NCI-H187 (cell line): ENCODE results near the gene THRB.
"Not testable (repeated sequence)": the region's sequence is repeated elsewhere in the genome, so short reads cannot be mapped to it uniquely, and the experiment has no call there.

Experiments used
- DNase-seq, 2 experiments: peaks; one replicate each; lab custom pipeline; 2025; lab: John Stamatoyannopoulos, UW

THRB gene

DNA sequence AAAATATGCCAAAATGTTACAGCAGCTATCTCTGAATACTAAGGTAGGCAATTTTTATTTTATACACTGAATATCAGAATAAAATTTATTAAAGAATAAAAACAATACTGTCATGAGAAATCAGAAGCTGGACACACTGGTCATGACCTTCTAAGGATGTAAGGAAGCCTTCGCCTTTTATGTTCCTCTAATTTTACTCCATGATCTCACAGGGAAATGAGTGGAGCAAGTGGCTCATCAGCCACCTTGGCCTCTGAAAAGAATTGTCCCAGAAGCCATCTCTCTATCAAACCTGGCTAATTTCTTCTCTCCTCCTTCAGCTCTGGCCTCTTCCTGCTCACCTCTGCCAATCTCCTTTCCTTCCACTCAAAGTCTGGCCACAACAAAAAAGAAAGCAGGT is 48.6 kb downstream of the THRB start:
- DNase-seq = no peak

DNA sequence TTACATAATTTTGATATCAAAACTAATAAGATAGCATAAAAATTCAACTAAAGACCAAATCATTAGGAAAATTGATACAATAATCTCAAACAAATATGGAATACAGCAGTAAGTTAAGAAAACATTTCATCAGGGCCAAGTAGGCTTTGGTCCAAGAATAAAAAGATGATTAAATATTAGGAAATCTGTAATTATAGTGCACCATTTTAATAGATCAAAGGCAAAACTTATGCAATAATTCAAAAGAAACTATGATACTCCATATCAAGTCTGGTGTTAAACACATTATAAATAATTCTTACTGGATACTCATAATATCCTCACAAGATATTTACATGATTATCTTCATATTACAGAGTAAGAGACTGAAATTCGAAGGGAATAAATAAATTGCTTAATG is 51.2 kb downstream of the THRB start:
- DNase-seq = no peak

DNA sequence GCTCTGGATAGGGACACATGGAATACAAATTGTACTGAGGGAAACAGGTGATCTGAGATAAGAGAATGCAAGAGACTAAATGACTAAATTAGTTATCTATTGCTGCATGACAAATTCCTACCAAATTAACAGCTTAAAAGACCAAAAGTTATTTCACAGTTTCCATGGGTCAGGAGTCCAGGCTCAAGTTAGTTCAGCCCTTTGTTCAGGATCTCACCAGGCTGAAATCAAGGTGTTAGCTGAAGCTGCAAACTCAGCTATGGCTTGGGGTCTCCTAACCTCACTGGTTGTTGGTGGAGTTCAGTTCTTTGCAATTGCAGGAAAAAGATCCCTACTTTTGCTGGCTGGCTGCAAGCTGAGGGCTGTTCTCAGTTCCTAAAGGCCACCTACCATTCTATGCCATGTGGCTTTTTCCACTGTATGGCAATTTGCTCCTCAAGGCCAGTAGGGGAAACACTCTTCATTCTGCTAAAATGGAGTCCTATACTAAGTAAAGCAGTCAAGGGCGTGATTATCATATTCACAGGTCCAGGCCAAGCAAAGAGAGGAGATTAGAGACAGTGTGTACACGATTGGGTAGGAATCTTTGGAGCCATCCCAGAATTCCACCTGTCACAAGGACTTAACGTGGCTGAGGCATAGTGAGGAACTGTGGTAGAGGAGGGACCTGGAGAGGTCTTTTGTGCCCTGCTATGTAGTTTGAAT is 53.7 kb downstream of the THRB start:
- no peak for DNase-seq

DNA sequence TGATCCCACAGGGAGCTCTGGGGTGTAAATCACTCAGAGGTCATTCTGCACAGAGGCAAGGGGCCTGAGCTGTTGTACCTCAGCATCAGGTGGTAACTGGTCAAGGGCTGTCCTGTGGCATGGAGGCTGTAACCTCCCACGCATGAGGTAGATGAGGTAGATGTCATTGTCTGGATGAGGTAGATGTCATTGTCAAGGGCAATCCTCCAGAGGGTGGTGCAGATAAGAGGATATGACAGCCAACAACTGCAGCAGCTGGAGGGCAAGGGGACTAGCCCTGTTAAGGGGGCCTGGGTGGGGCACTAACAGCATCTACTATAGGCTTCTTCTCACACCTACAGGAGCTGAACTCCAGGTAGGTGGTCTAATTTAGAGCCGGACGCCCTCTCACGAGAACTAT is 55.6 kb downstream of the THRB start:
- DNase-seq = no peak

DNA sequence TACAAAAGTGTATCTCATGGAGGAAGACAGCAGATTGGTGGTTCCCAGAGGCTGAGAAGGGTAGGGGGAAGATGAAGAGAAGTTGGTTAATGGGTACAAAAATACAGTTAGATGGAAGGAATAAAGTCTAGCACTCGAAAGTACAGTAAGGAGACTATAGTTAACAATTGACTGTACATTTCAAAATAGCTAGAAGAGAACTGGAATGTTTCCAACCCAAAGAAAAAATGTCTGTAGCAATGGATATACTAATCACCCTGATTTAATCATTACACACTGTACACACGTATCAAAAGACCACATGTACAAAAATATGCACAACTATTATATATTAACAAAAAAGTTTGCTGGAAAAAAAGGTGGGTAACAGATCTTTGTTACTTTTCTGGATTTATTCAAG is 57.3 kb downstream of the THRB start:
- DNase-seq = no peak

DNA sequence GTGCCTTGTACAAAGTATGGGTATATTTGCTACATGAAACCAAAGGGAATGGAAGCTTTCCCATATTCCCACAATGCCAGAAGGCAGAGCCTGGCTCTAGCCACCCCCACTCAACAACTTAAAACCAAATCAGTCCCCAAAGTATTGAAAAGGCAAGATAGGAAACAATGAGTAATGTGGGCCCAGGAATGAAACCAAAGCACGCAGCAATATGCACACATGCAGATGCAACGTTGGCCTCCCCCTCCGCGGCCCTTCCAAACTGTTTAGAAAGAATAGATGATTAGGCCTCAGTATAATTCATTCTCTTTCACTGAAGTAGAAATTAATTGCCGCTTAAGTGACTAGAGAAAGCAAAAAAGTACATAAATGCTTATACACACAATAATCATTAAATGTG is 59.1 kb downstream of the THRB start:
- no peak for DNase-seq

DNA sequence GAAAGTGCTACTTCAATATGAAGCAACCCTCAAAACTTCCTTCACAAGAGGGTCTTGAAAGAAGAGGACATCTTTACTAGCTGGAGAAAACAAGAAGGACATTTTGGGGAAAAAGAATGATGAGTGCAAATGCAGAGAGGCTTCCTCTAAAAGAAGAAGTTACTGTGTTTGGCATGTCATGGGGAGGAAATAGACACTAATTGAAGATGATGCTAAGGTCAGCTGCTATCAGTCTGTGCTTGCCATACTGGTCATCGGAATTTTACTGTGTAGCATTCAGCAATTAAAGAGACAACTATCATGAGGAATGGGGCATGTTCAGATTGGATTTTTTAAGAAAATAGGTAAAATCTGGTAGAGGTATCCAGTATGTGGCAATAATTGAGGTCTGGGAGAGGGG is 60.0 kb downstream of the THRB start:
- DNase-seq = no peak

DNA sequence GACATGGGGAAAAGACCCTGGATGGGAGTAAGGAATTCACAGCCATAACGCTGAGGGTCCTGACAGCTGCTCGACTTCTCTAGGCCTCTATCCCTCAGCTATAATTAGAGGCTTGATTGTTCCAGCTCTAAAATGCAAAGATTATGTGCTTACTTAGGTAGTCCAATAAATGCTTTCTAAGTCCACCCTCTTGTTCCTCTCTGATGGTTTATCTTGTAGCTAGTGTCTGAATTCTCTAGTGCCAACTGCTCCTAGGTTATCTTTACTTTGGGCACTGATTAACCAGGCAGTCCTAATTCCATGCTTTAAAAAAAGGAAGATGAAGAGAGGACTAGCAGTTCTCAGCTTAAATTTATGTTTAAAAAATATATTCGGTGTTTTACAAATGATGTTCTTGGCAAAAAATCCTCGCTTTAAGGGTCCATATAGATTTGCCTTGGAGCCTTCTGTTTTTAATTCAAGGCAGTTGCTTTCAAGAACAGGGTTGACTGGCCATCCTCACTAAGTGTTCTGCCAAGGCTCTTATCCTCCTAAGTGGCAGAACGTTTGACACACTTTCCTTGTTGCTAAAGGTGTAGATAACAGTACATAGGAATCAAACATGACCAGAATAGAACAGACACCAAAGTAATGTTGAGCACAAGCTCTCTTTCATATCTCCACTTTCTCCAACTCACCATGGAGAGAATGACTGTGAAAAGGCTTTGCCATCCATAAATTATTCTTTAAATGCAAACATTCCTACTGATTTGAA is 60.6 kb downstream of the THRB start:
- no peak for DNase-seq

DNA sequence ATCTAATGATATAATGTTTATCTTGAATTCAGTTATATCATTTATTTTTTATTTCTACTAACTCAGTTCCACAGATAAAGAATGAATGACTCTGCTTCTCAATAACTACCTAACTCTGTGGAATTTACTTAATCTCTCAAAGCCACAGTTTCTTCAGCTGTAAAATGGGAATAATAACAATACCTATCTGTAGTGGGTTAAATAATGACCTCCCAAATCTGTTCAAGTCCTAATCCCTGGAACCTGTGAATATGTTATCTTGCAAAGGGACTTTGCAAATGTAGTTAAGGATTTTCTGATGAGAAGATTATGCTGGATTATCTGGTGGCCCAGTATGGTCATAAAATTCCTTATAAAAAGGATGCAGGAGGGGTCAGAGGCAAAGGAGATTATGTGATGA is 61.7 kb downstream of the THRB start:
- DNase-seq = no peak

DNA sequence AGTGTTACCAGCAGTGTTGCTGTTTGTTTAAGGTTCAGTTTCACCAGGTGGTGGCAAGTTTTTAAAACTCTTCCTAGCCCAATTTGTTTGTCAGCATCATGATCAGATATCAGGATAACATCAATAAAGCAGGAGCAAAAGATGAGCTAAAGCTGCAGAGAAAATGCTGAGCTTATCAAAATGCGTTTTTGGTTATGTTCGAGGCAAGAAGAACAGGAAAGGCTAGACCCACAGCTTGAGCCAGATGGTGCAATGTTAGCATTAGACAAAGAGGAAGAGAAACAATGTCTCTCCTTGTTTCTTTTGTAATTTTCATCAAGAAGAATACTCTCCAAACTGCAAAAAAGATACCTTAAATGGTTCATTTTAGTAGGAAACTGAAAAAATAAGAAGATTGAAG is 66.2 kb downstream of the THRB start:
- no peak for DNase-seq

DNA sequence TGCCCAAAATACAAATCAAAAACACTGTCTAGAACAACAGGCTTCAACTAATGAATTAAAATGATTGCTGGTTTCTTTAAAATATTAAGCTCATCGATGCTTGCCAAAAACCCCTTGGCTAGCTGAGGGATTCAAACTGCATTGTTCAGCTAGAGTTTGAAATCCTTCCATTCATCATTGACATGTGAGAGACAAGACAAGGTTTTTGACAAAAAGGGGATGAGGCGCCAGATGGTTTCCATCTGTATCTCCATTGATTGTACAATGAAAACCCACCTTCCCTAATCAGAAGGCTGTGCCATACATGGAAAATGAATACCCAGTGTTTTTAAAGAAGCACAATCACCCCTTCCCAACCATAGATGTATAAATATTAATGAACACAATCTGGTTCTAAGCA is 67.8 kb downstream of the THRB start:
- no peak for DNase-seq

DNA sequence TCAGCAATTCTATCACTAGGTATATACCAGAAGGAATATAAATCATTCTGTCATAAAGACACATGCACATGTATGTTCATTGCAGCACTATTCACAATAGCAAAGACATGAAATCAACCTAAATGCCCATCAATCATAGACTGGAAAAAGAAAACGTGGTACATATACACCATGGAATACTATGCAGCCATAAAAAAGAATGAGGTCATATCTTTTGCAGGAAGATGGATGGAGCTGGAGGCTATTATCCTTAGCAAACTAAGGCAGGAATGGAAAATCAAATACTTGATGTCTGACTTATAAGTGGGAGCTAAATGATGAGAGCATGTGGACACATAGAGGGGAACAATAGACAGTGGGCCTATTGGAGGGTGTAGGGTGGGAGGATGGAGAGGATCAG is 73.8 kb downstream of the THRB start:
- DNase-seq = not testable (repeated sequence)

DNA sequence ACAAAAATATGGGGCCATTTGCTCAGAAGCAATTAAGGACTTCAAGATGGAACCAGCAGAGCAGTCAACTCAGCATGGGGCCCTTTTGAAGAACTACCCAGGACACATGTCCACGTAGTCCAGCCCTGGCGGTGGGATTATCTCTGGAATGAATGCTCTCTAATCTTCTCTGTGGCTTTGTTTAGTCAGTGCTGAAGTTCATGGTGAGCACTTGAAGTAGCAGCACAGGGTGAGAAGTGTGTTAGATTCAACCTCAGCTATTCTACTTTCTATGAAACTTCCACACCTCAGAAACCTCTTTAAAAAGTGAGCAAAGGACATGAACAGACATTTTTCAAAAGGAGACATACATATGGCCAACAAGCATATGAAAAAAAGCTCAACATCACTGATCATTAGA is 74.4 kb downstream of the THRB start:
- DNase-seq = no peak

DNA sequence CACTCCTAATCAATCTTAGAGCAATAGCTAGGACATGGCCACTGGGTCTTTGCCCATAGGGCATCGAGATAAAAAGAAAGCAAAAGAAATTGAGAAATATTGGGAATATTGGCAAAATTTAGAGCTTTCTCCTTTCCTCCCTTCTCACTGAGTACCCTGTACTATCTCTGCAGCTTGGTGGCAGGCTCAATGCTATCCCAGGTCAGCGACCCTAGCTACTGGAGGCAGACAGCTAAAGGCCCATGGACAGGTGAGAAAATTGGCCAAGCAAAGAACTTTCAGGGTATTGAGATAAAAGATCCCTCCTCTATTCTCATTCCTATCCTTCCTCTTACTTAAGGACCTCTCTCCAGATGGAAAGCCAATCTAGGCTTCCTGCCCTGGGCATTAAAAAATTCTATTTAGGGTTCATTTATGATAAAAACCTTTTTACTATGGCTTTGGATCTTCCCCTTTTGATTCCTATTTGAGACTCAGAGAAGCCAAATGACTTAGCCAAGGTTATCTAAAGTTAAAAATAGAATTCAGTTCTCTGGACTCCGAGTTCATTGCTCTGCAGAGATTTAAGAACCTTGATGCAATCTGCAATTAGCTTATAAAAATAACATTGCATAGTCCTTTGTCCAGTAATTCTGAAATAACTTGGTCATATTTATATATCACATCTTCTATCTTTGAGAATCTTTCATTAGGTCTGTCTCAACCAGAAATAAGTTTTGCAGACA is 75.4 kb downstream of the THRB start:
- no peak for DNase-seq

DNA sequence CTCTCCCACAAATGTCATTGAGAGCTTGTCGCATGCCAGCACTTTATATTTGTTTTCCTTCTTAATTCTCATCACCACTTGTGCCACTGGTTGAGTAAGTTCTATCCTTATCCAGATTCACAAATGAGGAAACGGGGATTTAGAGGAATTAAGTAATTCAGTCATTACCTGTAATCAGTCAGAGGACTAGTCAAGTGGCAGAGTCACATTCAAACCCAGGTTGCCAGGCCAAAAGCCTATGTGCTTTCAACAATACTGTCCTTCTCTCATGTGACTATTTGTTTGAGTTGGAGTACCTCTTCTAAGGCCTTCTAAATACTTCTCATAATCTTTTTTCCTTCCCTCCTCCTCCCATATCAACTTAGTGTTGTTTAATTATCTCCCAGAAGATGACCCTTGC is 76.9 kb downstream of the THRB start:
- DNase-seq = no peak

DNA sequence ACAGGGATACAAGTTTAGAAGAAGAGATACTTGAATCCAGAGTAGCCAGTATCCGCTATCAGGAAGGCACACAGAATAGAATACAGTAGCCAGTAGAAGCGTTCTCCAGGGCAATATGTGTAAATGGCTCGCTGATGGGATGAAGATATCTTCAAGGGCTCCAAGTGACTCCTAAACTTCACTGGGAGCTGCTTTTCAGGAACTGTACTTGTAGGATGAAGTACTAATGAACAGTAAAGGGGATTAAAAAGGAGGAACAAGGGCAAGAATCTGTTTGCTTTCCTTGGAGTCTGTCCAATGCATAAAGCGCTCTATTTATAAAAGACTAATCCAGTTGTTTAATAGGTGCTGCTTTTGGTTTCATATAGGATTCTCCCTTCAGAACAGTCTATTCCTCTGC is 78.4 kb downstream of the THRB start:
- no peak for DNase-seq

DNA sequence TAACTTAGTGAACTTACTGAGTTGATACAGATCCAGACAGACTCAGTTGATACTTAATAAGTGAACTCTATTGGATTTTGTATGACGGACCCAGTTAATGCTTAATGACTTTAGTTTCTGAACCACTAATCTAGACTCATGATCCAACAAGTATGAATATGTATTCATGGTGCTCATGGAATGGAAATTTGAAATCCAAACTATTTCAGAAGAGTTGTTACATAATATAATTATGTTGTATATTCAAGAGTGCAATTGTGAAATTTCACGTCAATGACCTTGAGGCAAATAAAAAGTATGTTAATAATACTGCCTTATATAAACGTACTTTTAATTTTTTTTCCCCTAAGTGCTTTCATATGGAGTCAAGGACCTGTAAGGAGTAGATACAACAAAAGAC is 78.8 kb downstream of the THRB start:
- no peak for DNase-seq

DNA sequence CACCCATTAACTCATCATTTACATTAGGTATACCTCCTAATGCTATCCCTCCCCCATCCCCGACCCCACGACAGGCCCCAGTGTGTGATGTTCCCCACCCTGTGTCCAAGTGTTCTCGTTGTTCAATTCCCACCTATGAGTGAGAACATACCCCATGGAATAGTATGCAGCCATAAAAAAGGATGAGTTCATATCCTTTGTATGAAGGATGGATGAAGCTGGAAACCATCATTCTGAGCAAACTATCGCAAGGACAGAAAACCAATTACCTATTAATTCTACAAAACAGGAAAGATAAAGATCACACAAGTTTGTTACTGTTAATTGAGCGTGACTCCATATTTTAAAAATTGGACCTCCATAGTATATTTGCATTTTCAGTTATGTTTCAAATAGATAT is 81.0 kb downstream of the THRB start:
- DNase-seq = not testable (repeated sequence)

DNA sequence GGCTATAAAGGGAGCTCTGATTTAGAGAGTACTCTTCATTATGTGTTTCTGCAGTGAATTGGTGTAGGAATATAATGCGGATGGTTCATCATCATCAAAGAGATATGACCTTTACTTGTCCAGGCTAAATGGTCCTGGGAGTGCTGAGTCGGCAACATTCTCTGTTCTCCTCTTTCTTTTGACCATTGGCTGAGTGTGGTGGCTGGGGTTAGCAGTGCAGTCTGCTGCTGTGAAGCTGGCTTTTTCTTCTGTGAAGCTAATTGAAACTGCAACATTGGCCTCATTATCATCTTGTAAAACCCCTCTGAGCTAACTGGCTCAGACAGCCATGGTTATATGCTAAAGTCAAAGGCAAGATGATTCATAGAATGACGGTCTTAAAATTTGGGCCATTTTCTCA is 83.8 kb downstream of the THRB start:
- no peak for DNase-seq

DNA sequence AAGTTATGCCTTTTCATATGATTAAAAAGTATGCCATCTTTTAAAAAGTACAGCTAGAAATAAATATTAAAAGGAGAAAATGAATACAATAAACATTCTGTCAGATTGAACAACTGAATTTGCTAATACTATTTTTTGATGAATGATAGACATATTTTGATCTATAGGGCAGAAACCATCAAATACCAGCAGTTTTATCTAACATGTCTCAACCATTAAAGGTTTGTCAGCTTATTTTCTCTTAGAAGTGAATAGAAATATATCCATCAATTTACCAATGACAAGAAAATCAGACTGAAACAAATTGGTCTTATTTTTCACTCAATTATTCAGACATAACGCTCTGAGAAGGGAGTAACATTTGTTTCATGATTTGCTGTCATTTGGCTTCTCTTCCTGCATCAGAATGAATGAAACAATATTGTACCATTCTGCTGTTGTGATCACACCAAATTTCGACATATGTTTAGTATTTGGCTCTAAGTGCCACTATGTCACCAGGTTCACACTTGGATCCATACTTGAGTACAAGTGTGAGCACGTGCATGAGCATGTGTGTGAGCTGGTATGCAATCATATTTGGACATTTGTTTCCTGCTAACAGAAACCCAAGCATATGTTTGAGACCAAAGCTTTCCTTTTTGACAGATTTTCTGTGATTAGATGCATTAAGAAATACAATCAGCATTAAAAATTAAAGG is 86.5 kb downstream of the THRB start:
- DNase-seq = no peak

DNA sequence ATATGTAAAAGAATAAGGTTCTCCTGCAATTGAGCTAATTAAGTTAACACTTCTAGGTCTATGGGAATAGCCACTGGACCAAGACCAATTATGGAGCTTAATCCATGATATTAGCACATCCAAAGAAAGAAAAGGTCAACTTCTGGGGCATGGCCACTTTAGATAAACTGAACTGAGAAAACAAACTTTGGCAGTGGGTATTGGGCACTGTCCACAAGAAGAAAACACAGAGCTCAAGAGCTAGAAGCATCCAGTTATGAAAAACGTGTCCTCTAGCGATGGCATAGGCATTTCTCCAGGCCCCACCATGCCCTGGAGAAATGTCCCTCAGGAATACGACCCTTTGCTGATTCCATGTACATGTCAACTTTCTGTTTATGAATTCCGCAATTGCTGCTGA is 87.8 kb downstream of the THRB start:
- DNase-seq = no peak

DNA sequence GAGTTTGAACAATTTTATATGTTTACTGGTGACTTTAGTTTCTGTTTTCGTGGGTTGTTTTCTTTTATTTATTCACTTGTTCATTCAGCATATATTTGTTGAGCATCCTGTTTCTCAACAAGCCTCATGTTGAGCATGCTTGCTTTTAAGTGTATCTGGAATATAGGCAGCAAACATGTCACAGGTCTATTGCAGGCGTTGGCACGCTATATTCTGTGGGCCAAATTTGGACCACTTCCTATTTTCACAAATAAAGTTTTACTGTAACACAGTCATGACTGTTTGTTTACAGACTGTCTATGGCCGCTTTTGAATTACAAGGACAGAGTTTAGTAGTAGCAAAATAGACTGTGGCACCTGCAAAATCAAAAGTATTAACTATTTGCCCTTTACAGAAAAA is 89.6 kb downstream of the THRB start:
- no peak for DNase-seq

DNA sequence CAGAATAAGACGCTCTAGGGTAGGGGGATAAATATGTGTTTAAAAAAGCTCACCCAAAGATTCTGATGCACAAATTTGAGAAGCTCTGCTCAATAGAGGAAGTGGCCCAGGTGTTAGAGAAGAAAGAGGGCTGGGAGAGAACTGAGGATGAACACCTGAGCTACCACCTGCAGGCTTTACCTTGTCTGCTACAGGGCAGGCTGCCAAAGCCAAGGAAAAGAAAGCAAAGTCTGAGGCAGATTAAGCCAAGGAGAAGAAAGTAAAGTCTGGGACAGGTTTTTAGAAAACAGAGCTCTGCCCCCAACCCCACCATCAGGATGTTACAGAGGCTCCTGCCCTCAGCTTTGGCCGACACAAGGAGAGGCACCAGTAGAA is 92.9 kb downstream of the THRB start:
- DNase-seq = no peak
